GM23338 (cell line): Measurements from ENCODE around the gene TBC1D5. TPM values are rescaled to one million over a fixed set of nuclear protein-coding genes. Genes with fewer than 3 reads are reported as not detected.

Experiments
- ATAC-seq: fragments of 200-7000 bp; cut with Tn5 transposase; 3 replicates; pipeline ENCODE4 v1.9.1; 2020
- DNase-seq: peaks from one replicate; pipeline ENCODE4 v3.0.0-alpha.2; 2015; ENCODE audit warnings: low spot score
- H2AFZ ChIP-seq: fragments of 200-600 bp; sonication (generic); 2 replicates; pipeline ENCODE4 v1.8.0; 2016; ENCODE audit warnings: antibody characterized with exemption, mild to moderate bottlenecking, moderate library complexity
- H3F3A ChIP-seq: fragments of 200-600 bp; sonication (generic); replicated peaks from 2 replicates; pipeline ENCODE4 v1.8.0; 2017; ENCODE audit warnings: antibody characterized with exemption, mixed run types, low read depth
- H3K27ac ChIP-seq: fragments of 200-600 bp; sonication (generic); 2 replicates; pipeline ENCODE4 v1.6.1; 2016; ENCODE audit warnings: low read depth
- H3K27me3 ChIP-seq: fragments of 200-600 bp; sonication (generic); 2 replicates; pipeline ENCODE4 v1.8.0; 2016; ENCODE audit warnings: mild to moderate bottlenecking, mixed run types, moderate library complexity; ENCODE audit not compliant: insufficient read depth
- H3K36me3 ChIP-seq: fragments of 200-600 bp; sonication (generic); 2 replicates; pipeline ENCODE4 v1.8.0; 2016; ENCODE audit warnings: mild to moderate bottlenecking; ENCODE audit not compliant: insufficient read depth
- H3K4me1 ChIP-seq: fragments of 200-600 bp; sonication (generic); 2 replicates; pipeline ENCODE4 v1.8.0; 2016; ENCODE audit warnings: mild to moderate bottlenecking, moderate library complexity; ENCODE audit not compliant: insufficient read depth
- H3K4me2 ChIP-seq: fragments of 200-600 bp; sonication (generic); 2 replicates; pipeline ENCODE4 v1.7.1; 2017; ENCODE audit warnings: mixed run types
- H3K4me3 ChIP-seq: fragments of 200-600 bp; sonication (generic); 2 replicates; pipeline ENCODE4 v1.6.1; 2016; ENCODE audit warnings: mixed run types
- H3K79me2 ChIP-seq: fragments of 200-600 bp; sonication (generic); replicated peaks from 2 replicates; pipeline ENCODE4 v1.8.0; 2017; ENCODE audit warnings: mild to moderate bottlenecking; ENCODE audit not compliant: insufficient read depth
- H3K9me2 ChIP-seq: fragments of 200-600 bp; sonication (generic); 2 replicates; pipeline ENCODE4 v1.8.0; 2017; ENCODE audit not compliant: insufficient read depth
- H4K20me1 ChIP-seq: fragments of 200-600 bp; sonication (generic); replicated peaks from 2 replicates; pipeline ENCODE4 v1.8.0; 2017; ENCODE audit warnings: mild to moderate bottlenecking; ENCODE audit not compliant: insufficient read depth
- H3K27ac Mint-ChIP-seq: 2 replicates; pipeline ENCODE4 v1.8.0; 2020; ENCODE audit warnings: inconsistent platforms, mild to moderate bottlenecking, moderate library complexity, mixed read lengths
- H3K27me3 Mint-ChIP-seq: 3 replicates; pipeline ENCODE4 v1.8.0; 2022; ENCODE audit warnings: low read depth, mild to moderate bottlenecking, moderate library complexity, mixed read lengths, inconsistent platforms; ENCODE audit not compliant: insufficient read depth, poor library complexity
- H3K36me3 Mint-ChIP-seq: 3 replicates; pipeline ENCODE4 v1.8.0; 2021; ENCODE audit warnings: low read depth, mild to moderate bottlenecking, inconsistent platforms, moderate library complexity, mixed read lengths
- H3K4me1 Mint-ChIP-seq: 3 replicates; pipeline ENCODE4 v1.8.0; 2020; ENCODE audit warnings: mild to moderate bottlenecking, inconsistent platforms, mixed read lengths
- H3K4me3 Mint-ChIP-seq: 3 replicates; pipeline ENCODE4 v1.8.0; 2021; ENCODE audit warnings: moderate library complexity, mild to moderate bottlenecking, inconsistent platforms, mixed read lengths
- H3K9me3 Mint-ChIP-seq: 3 replicates; pipeline ENCODE4 v1.8.0; 2020; ENCODE audit warnings: moderate library complexity, mild to moderate bottlenecking, inconsistent platforms, mixed read lengths
- EZH2 ChIP-seq: fragments of 200-600 bp; sonication (generic); IDR thresholded peaks from one replicate; pipeline ENCODE4 v1.8.0; 2017; ENCODE audit warnings: antibody characterized with exemption, mild to moderate bottlenecking, low read depth; ENCODE audit not compliant: unreplicated experiment
- EZH2phosphoT487 ChIP-seq: fragments of 200-600 bp; sonication (generic); IDR thresholded peaks from one replicate; pipeline ENCODE4 v1.8.1; 2018; ENCODE audit warnings: antibody characterized with exemption; ENCODE audit not compliant: unreplicated experiment
- JUNB ChIP-seq: IDR thresholded peaks from one replicate; pipeline ENCODE4 v1.6.1; 2016; ENCODE audit warnings: antibody characterized with exemption; ENCODE audit not compliant: unreplicated experiment
- NANOG ChIP-seq: IDR thresholded peaks from 2 replicates; pipeline ENCODE4 v1.6.1; 2016; ENCODE audit warnings: antibody characterized with exemption, borderline replicate concordance
- POLR2AphosphoS5 ChIP-seq: IDR thresholded peaks from 2 replicates; pipeline ENCODE4 v1.6.1; 2016; ENCODE audit warnings: antibody characterized with exemption, low read depth
- STAT1 ChIP-seq: IDR thresholded peaks from one replicate; pipeline ENCODE4 v1.6.1; 2016; ENCODE audit warnings: antibody characterized with exemption; ENCODE audit not compliant: unreplicated experiment
- ZNF114 ChIP-seq: fragments of 250-450 bp; sonication (Bioruptor Pico); IDR thresholded peaks from 2 replicates; pipeline ENCODE4 v1.5.0; 2020; ENCODE audit warnings: mild to moderate bottlenecking, moderate library complexity
- ZNF331 ChIP-seq: fragments of 250-450 bp; sonication (Bioruptor Pico); IDR thresholded peaks from 2 replicates; pipeline ENCODE4 v1.5.0; 2020; ENCODE audit warnings: low read depth, mild to moderate bottlenecking, moderate library complexity
- polyA plus RNA-seq: library from polyadenylated mRNA; unstranded; fragments of >200 nt; fragmentation: Nextera tagmentation; extraction: Ambion mirVana; gene quantifications from 2 replicates; pipeline ENCODE4 v1.2.1, GENCODE V29; 2016
- total RNA-seq: library from RNA; depleted of rRNA; stranded (reverse); fragments of >200 nt; shearing (Covaris generic); gene quantifications from 2 replicates; pipeline ENCODE4 v1.2.3, GENCODE V29; 2014
- TF ChIP-seq, protein P1 (sequence below): IDR thresholded peaks from one replicate; pipeline ENCODE4 v1.6.1; 2018; ENCODE audit warnings: antibody characterized with exemption; ENCODE audit not compliant: unreplicated experiment
- TF ChIP-seq, protein P2 (sequence below): IDR thresholded peaks from 2 replicates; pipeline ENCODE4 v1.6.1; 2016; ENCODE audit warnings: antibody characterized with exemption
- TF ChIP-seq, protein P3 (sequence below), 2 experiments: fragments of 200-600 bp in 1 of 2; sonication (generic) in 1 of 2; conservative IDR thresholded peaks; 2 replicates each; pipeline versions ENCODE4 v1.5.1 to v1.6.1; 2016 to 2017; ENCODE audit warnings: antibody characterized with exemption in 2 of 2, low read depth in 2 of 2, mild to moderate bottlenecking in 2 of 2, moderate library complexity in 1 of 2

TBC1D5 gene
- total and polyA plus RNA-seq, 2 experiments from 2014 or later, result 21.8 to 48.1 TPM

DNA sequence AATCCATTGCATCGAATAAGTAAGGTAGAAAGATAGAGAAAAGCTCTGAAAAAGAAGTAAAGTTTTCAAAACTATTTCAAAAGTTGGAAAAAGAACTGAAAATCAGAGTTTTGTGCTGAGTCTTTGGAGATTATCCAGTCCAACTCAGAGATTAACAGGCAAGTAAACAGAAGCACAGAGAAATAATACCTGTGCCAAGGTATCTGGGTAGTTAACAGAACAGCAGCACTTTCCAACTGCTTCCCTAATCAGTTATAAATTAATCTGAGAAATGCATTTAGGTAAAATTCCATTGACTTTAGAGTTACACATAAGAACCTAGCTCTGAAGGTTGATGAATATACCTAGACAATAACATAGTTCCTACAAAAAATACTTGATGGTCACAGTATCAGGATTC is 355.3 kb downstream of the TBC1D5 start:
- Mint-ChIP-seq H3K27me3 (no peaks in the 10 kb centered on the region), H3K4me3 (no peak overlapping the region), H3K9me3 (no peaks in the 10 kb centered on the region), H3K27ac (no peak overlapping the region), H3K36me3 (no peaks in the 10 kb centered on the region), H3K4me1 (peaks cover 11% of the 10 kb centered on the region)
- Histone ChIP-seq H3K27me3 (no peaks in the 10 kb centered on the region), H3K79me2 (no peaks in the 10 kb centered on the region), H3K9me2 (no peaks in the 10 kb centered on the region), H3K4me2 (no peak overlapping the region), H3K4me1 (peaks cover 6% of the 10 kb centered on the region), H3K4me3 (no peak overlapping the region), H3K27ac (no peak overlapping the region), H4K20me1 (no peaks in the 10 kb centered on the region), H3K36me3 (no peaks in the 10 kb centered on the region), H2AFZ (no peak overlapping the region), H3F3A (no peaks in the 10 kb centered on the region)
- no peak for TF ChIP-seq EZH2phosphoT487
- DNase-seq (no peak), ATAC-seq (no peak)

DNA sequence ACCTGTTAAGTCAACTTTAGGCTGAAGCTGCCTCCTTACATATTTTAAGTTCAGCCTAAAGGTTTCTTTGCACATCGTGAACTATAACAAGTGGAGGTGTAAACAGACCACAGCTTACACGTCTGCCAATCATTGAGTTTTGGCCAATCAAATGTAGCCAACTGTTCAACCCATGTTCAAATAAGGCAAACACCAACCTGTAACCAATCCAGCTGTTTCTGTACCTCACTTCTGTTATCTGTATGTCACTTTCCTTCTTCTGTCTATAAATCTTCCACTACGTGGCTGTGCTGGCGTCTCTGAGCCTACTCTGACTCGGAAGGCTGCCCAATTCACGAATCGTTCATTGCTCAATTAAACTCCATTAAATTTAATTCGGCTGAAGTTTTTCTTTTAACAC is 356.0 kb downstream of the TBC1D5 start:
- Histone ChIP-seq H3F3A (no peaks in the 10 kb centered on the region), H3K4me2 (no peak overlapping the region), H2AFZ (no peak overlapping the region), H3K36me3 (no peaks in the 10 kb centered on the region), H3K4me1 (peaks cover 6% of the 10 kb centered on the region), H3K9me2 (no peaks in the 10 kb centered on the region), H4K20me1 (no peaks in the 10 kb centered on the region), H3K79me2 (no peaks in the 10 kb centered on the region), H3K27ac (no peak overlapping the region), H3K4me3 (no peak overlapping the region), H3K27me3 (no peaks in the 10 kb centered on the region)
- Mint-ChIP-seq H3K4me1 (peaks cover 11% of the 10 kb centered on the region), H3K4me3 (no peak overlapping the region), H3K27ac (no peak overlapping the region), H3K27me3 (no peaks in the 10 kb centered on the region), H3K9me3 (no peaks in the 10 kb centered on the region), H3K36me3 (no peaks in the 10 kb centered on the region)
- ATAC-seq (no peak), DNase-seq (no peak)
- TF ChIP-seq, protein P1, sequence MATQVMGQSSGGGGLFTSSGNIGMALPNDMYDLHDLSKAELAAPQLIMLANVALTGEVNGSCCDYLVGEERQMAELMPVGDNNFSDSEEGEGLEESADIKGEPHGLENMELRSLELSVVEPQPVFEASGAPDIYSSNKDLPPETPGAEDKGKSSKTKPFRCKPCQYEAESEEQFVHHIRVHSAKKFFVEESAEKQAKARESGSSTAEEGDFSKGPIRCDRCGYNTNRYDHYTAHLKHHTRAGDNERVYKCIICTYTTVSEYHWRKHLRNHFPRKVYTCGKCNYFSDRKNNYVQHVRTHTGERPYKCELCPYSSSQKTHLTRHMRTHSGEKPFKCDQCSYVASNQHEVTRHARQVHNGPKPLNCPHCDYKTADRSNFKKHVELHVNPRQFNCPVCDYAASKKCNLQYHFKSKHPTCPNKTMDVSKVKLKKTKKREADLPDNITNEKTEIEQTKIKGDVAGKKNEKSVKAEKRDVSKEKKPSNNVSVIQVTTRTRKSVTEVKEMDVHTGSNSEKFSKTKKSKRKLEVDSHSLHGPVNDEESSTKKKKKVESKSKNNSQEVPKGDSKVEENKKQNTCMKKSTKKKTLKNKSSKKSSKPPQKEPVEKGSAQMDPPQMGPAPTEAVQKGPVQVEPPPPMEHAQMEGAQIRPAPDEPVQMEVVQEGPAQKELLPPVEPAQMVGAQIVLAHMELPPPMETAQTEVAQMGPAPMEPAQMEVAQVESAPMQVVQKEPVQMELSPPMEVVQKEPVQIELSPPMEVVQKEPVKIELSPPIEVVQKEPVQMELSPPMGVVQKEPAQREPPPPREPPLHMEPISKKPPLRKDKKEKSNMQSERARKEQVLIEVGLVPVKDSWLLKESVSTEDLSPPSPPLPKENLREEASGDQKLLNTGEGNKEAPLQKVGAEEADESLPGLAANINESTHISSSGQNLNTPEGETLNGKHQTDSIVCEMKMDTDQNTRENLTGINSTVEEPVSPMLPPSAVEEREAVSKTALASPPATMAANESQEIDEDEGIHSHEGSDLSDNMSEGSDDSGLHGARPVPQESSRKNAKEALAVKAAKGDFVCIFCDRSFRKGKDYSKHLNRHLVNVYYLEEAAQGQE, result no peak
- TF ChIP-seq ZNF331 (CRISPR knock-in tag) (no peak), EZH2phosphoT487 (no peak), STAT1 (no peak), EZH2 (no peak), JUNB (no peak), ZNF114 (CRISPR knock-in tag) (no peak), POLR2AphosphoS5 (no peak), NANOG (no peak)
- TF ChIP-seq, protein P2, sequence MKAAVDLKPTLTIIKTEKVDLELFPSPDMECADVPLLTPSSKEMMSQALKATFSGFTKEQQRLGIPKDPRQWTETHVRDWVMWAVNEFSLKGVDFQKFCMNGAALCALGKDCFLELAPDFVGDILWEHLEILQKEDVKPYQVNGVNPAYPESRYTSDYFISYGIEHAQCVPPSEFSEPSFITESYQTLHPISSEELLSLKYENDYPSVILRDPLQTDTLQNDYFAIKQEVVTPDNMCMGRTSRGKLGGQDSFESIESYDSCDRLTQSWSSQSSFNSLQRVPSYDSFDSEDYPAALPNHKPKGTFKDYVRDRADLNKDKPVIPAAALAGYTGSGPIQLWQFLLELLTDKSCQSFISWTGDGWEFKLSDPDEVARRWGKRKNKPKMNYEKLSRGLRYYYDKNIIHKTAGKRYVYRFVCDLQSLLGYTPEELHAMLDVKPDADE, result no peak
- TF ChIP-seq, protein P3, sequence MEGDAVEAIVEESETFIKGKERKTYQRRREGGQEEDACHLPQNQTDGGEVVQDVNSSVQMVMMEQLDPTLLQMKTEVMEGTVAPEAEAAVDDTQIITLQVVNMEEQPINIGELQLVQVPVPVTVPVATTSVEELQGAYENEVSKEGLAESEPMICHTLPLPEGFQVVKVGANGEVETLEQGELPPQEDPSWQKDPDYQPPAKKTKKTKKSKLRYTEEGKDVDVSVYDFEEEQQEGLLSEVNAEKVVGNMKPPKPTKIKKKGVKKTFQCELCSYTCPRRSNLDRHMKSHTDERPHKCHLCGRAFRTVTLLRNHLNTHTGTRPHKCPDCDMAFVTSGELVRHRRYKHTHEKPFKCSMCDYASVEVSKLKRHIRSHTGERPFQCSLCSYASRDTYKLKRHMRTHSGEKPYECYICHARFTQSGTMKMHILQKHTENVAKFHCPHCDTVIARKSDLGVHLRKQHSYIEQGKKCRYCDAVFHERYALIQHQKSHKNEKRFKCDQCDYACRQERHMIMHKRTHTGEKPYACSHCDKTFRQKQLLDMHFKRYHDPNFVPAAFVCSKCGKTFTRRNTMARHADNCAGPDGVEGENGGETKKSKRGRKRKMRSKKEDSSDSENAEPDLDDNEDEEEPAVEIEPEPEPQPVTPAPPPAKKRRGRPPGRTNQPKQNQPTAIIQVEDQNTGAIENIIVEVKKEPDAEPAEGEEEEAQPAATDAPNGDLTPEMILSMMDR (conservative IDR thresholded peaks at IDR 0.05; ENCODE audit: low read depth in 2 of 2), result no peak
